Measurements from ENCODE around the gene OR8B12. TPM values are rescaled to one million over a fixed set of nuclear protein-coding genes. Genes with fewer than 3 reads are reported as not detected.
"Not testable (repeated sequence)": the region's sequence is repeated elsewhere in the genome, so short reads cannot be mapped to it uniquely, and the experiment has no call there.

Gene OR8B12
- polyA plus RNA-seq, 4 donors: not detected

DNA sequence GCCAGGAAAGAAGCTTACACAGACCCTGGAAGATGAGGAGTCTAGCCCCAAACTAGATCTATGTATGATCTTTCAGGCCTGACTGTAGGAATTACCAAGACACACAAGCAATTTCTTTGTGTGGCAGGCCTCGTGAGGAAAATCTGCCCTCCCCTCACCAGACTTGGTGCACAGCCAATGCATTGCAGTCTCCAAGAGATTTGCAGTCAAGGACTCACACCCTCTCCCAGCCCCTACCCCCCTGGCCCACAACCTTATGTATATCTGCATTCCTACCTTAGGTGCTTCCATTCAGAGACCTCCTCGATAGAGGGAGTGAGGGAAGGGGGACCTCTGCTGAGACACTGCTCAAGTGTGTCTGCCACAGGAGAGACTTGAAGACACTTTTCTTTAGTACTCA is 9.8 kb downstream of the OR8B12 start:
- DNase-seq (ENCODE audit: low read depth in 4 of 4, low spot score in 2 of 4): no peak

- no peak for DNase-seq (ENCODE audit: low read depth in 4 of 4, low spot score in 2 of 4)
Measured at GRCh38 chr11:124520550-124520854, 23.0 kb downstream of the OR8B12 start.

DNA sequence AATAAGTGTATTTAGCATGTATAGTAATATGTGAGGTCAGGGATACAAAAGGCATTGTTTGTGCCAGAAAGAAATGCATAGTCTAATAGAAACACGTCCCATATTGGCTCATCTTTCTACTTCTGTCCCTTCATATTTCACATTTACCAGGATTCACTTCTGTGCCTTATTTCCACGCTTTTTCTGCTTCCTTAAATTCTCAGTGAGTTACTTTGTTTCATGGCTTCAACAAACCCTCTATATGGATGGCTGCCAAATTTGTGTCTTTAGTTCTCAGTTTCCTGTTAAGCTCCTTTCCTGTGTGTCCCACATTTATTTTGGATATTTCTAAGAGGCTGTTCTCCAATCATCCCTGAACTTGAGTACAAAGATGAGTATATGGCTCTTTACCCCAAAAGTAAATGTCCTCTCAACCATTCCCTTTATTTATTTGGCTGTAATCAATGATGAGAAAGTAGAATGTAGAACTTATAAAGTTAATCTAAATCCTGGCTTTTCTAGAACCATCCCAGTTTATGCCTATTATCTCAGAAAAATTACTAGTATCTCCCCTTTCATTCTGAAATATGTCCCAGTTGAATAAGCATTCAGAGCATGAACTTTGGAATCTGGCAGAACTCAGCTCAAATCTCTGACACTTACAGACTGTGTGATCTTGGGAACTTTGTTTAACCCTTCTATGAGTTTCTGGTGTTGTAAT is 23.5 kb downstream of the OR8B12 start:
- DNase-seq (ENCODE audit: low read depth in 4 of 4, low spot score in 2 of 4): no peak

DNA sequence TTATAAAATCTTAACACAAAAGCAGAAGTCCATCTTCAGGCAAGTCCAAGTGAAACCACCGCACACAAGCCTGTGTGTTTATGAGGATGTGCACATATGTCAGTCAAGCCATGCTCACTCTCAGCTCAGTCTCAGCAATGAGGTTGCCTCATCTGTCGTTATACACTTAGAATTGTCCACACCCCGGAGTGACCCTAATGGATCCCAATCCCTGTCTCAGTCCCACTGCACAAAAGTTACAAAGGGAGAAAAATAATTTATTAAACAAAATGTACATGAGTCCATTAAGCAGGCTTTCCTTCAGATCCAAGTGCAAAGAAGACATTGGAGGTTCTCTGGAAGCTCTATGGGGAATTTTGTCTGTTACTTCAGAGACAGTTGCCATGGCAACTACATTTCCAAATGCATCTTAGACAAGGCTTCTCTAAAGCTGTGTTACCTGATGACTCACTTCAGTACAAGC is 24.4 kb downstream of the OR8B12 start:
- DNase-seq (ENCODE audit: low read depth in 4 of 4, low spot score in 2 of 4): no peak

DNA sequence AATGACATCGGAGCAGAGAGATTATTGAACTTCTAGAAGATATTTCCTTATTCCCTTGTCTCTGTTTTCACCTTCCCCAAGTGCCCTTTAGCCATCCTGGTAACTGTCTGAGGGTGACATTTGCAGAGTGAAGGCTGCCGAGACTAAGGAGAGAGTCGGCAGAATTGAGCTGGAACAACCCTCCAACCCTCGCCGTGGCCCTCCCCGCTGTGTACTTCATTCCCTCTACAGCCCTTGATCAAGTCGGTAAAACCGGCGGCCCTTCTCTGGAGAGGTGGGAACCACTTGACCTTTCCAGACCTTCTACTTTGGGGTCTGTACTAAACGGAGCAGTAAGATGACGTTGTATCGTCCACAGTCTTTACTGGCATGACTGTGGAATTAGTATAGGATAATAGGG is 26.1 kb downstream of the OR8B12 start:
- DNase-seq (ENCODE audit: low read depth in 4 of 4, low spot score in 2 of 4): no peak

GRCh38 chr11:124514675-124515074 is 28.8 kb downstream of the OR8B12 start:
- DNase-seq (ENCODE audit: low read depth in 4 of 4, low spot score in 2 of 4): not testable (repeated sequence)

GRCh38 chr11:124514131-124514530 is 29.3 kb downstream of the OR8B12 start:
- no peak for DNase-seq (ENCODE audit: low read depth in 4 of 4, low spot score in 2 of 4)

DNA sequence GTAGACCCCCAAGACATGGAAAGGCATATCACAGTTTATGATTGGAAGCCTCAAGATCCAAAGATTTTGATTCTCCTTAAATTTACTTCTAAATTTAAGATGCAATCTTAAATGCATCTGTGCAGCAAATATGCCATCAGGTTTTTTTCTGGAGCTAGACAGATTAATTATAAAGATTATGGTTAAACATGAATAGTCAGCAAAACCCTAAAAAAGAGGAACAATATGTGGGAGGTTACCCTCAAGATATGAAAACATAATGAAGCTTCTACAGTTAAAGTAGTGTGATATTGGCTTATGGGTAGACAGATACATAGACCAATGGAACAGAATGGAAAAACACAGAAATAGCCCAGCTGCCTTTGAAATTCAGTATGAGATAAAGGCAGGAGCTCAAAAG is 31.7 kb downstream of the OR8B12 start:
- no peak for DNase-seq (ENCODE audit: low read depth in 4 of 4, low spot score in 2 of 4)

GRCh38 chr11:124510279-124510678 is 33.2 kb downstream of the OR8B12 start:
- no peak for DNase-seq (ENCODE audit: low read depth in 4 of 4, low spot score in 2 of 4)

GRCh38 chr11:124499711-124500110 is 43.7 kb downstream of the OR8B12 start:
- DNase-seq (ENCODE audit: low read depth in 4 of 4, low spot score in 2 of 4): no peak

DNA sequence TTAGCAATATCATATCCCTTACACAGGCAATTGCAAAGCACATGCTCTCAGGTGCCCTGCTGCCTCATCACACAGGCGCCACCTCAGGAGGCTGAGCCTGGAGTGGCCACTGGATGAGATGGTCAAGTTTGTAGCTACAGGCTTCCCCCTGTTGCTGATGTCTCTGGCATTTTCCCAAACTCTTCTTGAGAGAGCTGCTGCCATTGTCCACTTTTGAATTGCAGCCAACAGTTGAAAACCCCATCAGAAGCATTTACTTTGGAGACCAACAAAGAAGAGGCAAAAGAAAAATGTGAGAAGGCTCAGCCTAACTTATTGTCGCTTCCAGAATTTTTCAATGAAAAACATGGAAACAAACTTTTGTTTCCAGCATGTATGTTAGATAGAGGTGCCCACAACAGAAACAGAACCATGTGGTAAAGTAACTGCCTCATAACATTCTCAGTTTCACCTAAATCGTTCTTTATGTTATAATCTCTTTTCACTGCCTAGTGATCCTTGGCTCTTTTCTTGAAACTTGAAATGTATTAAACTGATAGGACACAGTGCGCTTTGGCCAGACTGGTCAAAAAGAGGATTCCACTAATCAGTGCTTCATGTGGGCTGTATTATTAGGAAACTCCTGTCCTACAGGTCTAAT is 50.3 kb downstream of the OR8B12 start:
- DNase-seq (ENCODE audit: low read depth in 4 of 4, low spot score in 2 of 4): no peak

Other genes starting within 250 kb of the OR8B12 start
- gene OR8D1, start 229.7 kb downstream of the OR8B12 start, polyA plus RNA-seq (ENCODE audit: insufficient read length in 4 of 4): not detected
- gene OR8D2, start 223.5 kb downstream of the OR8B12 start, polyA plus RNA-seq (ENCODE audit: insufficient read length in 4 of 4): not detected
- gene OR8B2, start 159.2 kb downstream of the OR8B12 start, polyA plus RNA-seq (ENCODE audit: insufficient read length in 4 of 4): not detected
- not detected for gene OR8B3, start 144.6 kb downstream of the OR8B12 start, polyA plus RNA-seq (ENCODE audit: insufficient read length in 4 of 4)
- not detected for gene OR8B4, start 118.8 kb downstream of the OR8B12 start, polyA plus RNA-seq (ENCODE audit: insufficient read length in 4 of 4)
- gene OR8B8, start 98.0 kb downstream of the OR8B12 start, polyA plus RNA-seq (ENCODE audit: insufficient read length in 4 of 4): under 1 TPM in 2 of 4 donors, not detected in 2; 0.03 to 0.07 TPM
- under 1 TPM in 2 of 4 donors, not detected in 2; 0.03 TPM for gene OR8A1, start 26.3 kb upstream of the OR8B12 start, polyA plus RNA-seq (ENCODE audit: insufficient read length in 4 of 4)
- gene PANX3, start 67.8 kb upstream of the OR8B12 start, polyA plus RNA-seq (ENCODE audit: insufficient read length in 4 of 4): not detected
- gene TBRG1, start 79.2 kb upstream of the OR8B12 start, polyA plus RNA-seq (ENCODE audit: insufficient read length in 4 of 4): 10 to 100 TPM; 25.7 to 42.6 (median 32.0) TPM
- 10 to 100 TPM; 28.2 to 35.3 (median 32.1) TPM for gene SIAE, start 130.1 kb upstream of the OR8B12 start, polyA plus RNA-seq (ENCODE audit: insufficient read length in 4 of 4)
- gene SPA17, start 130.2 kb upstream of the OR8B12 start, polyA plus RNA-seq (ENCODE audit: insufficient read length in 4 of 4): 10 to 100 TPM; 18.3 to 24.0 (median 20.2) TPM
- gene NRGN, start 196.3 kb upstream of the OR8B12 start, polyA plus RNA-seq (ENCODE audit: insufficient read length in 4 of 4): 10 to 100 TPM; 13.9 to 27.5 (median 20.9) TPM
- gene VSIG2, start 208.6 kb upstream of the OR8B12 start, polyA plus RNA-seq (ENCODE audit: insufficient read length in 4 of 4): 10 to 100 TPM in 1 of 4 donors, 1 to 10 TPM in 3; 5.3 to 10.7 (median 8.7) TPM
- 10 to 100 TPM; 61.9 to 73.2 (median 72.7) TPM for gene ESAM, start 218.6 kb upstream of the OR8B12 start, polyA plus RNA-seq (ENCODE audit: insufficient read length in 4 of 4)